Measurements from ENCODE around the gene PDP2. TPM values are rescaled to one million over a fixed set of nuclear protein-coding genes. Genes with fewer than 3 reads are reported as not detected.

The PDP2 gene
- total RNA-seq, 1 donor from 2014 or later: 11.3 TPM

DNA sequence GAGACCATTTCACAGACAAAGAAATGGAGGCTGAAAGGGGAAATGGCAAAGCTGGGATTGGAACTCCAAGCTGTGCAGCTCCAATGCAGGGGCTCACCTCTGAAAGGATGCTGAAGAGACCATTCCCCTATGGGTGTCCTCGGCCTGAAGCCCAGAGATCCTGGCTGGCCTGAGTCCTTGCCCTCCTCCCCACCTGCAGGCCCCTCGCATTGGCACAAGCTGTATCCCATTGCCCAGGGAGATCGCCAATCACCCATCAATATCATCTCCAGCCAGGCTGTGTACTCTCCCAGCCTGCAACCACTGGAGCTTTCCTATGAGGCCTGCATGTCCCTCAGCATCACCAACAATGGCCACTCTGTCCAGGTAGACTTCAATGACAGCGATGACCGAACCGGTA, 33.5 kb upstream of the PDP2 start:
- peaks cover 25% of the 10 kb centered on the region for H3K27me3 Mint-ChIP-seq (ENCODE audit: unreplicated experiment)
- DNase-seq (ENCODE audit: low spot score): no peak
- no peak for TF ChIP-seq CTCF (IDR thresholded peaks at IDR 0.05; ENCODE audit: unreplicated experiment)
- H3K4me1 Mint-ChIP-seq (ENCODE audit: unreplicated experiment): peaks cover 2% of the 10 kb centered on the region
- H3K36me3 Mint-ChIP-seq (ENCODE audit: low read depth, unreplicated experiment): no peaks in the 10 kb centered on the region
- no peaks in the 10 kb centered on the region for H3K9me3 Mint-ChIP-seq (ENCODE audit: unreplicated experiment)
- H3K4me3 Mint-ChIP-seq (ENCODE audit: unreplicated experiment): no peak overlapping the region
- H3K27ac Mint-ChIP-seq (ENCODE audit: unreplicated experiment): no peak overlapping the region

GRCh38 chr16:66847533-66848067, 32.7 kb upstream of the PDP2 start:
- no peak overlapping the region for H3K27ac Mint-ChIP-seq (ENCODE audit: unreplicated experiment)
- no peaks in the 10 kb centered on the region for H3K36me3 Mint-ChIP-seq (ENCODE audit: low read depth, unreplicated experiment)
- H3K9me3 Mint-ChIP-seq (ENCODE audit: unreplicated experiment): no peaks in the 10 kb centered on the region
- no peak for DNase-seq (ENCODE audit: low spot score)
- peaks cover 2% of the 10 kb centered on the region for H3K4me1 Mint-ChIP-seq (ENCODE audit: unreplicated experiment)
- peaks cover 25% of the 10 kb centered on the region for H3K27me3 Mint-ChIP-seq (ENCODE audit: unreplicated experiment)
- no peak overlapping the region for H3K4me3 Mint-ChIP-seq (ENCODE audit: unreplicated experiment)
- no peak for TF ChIP-seq CTCF (IDR thresholded peaks at IDR 0.05; ENCODE audit: unreplicated experiment)

DNA sequence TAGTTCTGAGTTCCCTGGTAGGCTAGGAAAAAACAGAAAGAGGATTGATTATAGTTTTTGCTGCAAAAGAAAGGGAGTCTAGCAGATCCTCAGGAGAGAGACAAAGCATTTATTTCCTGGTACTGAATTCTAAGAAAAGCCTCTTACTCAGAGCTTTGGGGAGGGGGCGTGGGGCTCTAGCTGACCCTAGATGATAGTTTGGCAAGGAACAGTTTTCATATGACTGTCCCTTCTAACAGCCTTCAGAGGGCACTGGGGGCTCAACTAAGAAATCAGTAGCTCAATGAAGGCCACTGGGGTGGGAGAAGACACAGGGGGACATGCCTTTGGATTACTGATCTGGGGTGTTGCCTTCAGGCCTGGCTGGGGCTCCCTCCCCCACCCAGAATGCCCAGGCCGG, 32.1 kb upstream of the PDP2 start:
- Mint-ChIP-seq H3K36me3 (ENCODE audit: low read depth, unreplicated experiment) (no peaks in the 10 kb centered on the region), H3K4me3 (ENCODE audit: unreplicated experiment) (no peak overlapping the region), H3K4me1 (ENCODE audit: unreplicated experiment) (peaks cover 2% of the 10 kb centered on the region), H3K27me3 (ENCODE audit: unreplicated experiment) (peaks cover 19% of the 10 kb centered on the region), H3K9me3 (ENCODE audit: unreplicated experiment) (no peaks in the 10 kb centered on the region), H3K27ac (ENCODE audit: unreplicated experiment) (no peak overlapping the region)
- DNase-seq (ENCODE audit: low spot score): no peak
- TF ChIP-seq CTCF (IDR thresholded peaks at IDR 0.05; ENCODE audit: unreplicated experiment): no peak

DNA sequence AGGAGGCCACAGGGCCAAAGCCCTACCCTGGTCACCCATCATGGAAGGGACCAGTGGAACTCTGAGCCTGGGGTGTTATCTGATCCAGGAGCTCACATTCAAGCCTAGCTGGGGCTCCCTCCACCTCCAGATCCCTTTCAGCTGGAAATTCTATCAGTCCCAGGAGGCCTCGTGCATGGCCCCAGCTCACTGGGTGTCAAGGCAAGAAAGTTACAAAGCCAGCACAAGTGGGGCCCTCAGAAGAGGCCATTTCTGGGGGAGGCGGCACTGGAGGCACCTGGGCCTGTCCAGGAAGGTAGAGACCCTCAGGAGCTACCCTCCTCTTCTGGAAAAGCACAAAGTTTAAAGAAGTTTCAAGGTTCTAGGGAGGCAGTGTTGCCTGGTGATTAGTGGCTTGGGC, 31.3 kb upstream of the PDP2 start:
- TF ChIP-seq CTCF (IDR thresholded peaks at IDR 0.05; ENCODE audit: unreplicated experiment): no peak
- Mint-ChIP-seq H3K9me3 (ENCODE audit: unreplicated experiment) (no peaks in the 10 kb centered on the region), H3K27ac (ENCODE audit: unreplicated experiment) (no peak overlapping the region), H3K4me1 (ENCODE audit: unreplicated experiment) (peaks cover 2% of the 10 kb centered on the region), H3K36me3 (ENCODE audit: low read depth, unreplicated experiment) (no peaks in the 10 kb centered on the region), H3K4me3 (ENCODE audit: unreplicated experiment) (no peak overlapping the region), H3K27me3 (ENCODE audit: unreplicated experiment) (peaks cover 12% of the 10 kb centered on the region)
- no peak for DNase-seq (ENCODE audit: low spot score)

- H3K9me3 Mint-ChIP-seq (ENCODE audit: unreplicated experiment): no peaks in the 10 kb centered on the region
- H3K4me1 Mint-ChIP-seq (ENCODE audit: unreplicated experiment): peaks cover 2% of the 10 kb centered on the region
- peaks cover 12% of the 10 kb centered on the region for H3K27me3 Mint-ChIP-seq (ENCODE audit: unreplicated experiment)
- TF ChIP-seq CTCF (IDR thresholded peaks at IDR 0.05; ENCODE audit: unreplicated experiment): no peak
- no peak overlapping the region for H3K4me3 Mint-ChIP-seq (ENCODE audit: unreplicated experiment)
- no peak overlapping the region for H3K27ac Mint-ChIP-seq (ENCODE audit: unreplicated experiment)
- no peaks in the 10 kb centered on the region for H3K36me3 Mint-ChIP-seq (ENCODE audit: low read depth, unreplicated experiment)
- no peak for DNase-seq (ENCODE audit: low spot score)
These were observed 30.8 kb upstream of the PDP2 start for GRCh38 chr16:66849549-66849948.
